Mesenteric fat pad (tissue), 1 donor: Measurements from ENCODE around the gene GAD1. TPM values are rescaled to one million over a fixed set of nuclear protein-coding genes. Genes with fewer than 3 reads are reported as not detected.

Experiments
- DNase-seq: peaks from one replicate; pipeline ENCODE4 v3.0.0-alpha.2; 2020; ENCODE audit warnings: low spot score
- total RNA-seq: library from RNA; stranded (reverse); fragmentation: NEBNext Ultra II Directional; extraction: Animal tissue kit (Norgen Biotek cat#: 25700); gene quantifications from one replicate; pipeline ENCODE4 v1.2.1, GENCODE V29; 2021
- donor health status: DM: yes; HTN: yes; CAD: no.

Gene GAD1
- total RNA-seq, 1 donor from 2014 or later = not detected

- no peak for DNase-seq
Observed at GRCh38 chr2:170842785-170843184, 26.1 kb downstream of the GAD1 start.

DNA sequence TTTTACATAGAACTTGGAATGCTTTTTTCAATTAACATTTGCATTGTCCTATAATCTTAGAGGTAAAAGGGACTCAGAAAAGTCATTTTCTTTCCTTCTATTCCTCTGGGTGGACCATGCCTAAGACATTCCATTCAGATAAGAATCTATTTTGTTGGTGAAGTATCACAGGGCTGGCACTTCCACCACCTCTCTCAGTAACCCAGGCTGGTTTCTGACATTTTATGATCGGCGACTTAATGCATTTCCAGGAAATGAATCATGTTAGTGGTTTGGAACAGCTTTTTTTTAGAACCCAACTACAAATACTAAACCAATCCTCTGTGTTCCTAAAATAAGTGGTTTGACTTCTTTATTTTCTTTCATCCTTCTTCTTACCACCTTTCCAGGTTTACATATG is 27.0 kb downstream of the GAD1 start:
- DNase-seq = no peak

- no peak for DNase-seq
Observed at GRCh38 chr2:170845343-170845742, 28.7 kb downstream of the GAD1 start.

- no peak for DNase-seq
Observed at GRCh38 chr2:170846314-170846713, 29.6 kb downstream of the GAD1 start.

GRCh38 chr2:170847716-170848115 is 31.0 kb downstream of the GAD1 start:
- DNase-seq = no peak

DNA sequence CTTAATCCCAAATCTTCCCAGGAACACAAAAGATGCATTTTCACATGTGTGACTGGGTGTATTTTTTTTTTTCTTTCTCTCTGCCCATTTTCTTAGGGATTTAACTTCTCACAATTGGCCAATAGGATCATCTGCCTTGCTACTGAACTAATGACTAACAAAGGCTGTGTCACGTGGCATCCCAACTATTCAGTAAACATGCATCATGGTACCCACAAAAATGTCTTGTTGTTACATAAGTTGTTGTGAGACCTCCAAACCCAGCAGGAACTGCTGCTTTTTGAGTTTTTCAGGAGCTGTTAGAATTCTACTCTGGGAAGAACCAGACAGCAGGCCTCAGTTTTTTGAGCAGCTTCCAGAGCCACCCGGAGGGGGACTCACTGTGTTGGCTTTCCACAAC is 31.9 kb downstream of the GAD1 start:
- no peak for DNase-seq

DNA sequence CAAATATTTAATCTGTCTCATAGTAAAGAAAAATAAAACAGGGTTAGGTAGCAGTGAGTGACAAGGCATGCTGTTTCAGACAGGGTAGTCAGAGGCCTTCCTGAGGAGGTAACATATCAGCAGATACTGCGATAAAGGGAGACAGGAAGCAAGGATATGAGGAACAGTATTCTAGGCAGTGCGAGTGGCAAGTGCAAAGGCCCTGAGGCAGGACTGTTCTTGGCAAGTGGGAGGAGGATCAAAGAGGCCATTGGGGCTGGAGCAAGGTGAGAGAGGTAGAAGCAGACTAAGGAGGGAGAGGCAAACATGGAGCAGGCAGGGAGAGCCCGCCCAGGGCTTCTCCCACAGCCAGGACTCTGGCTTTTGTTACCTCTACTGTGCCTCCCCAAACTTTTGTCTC is 33.6 kb downstream of the GAD1 start:
- no peak for DNase-seq

DNA sequence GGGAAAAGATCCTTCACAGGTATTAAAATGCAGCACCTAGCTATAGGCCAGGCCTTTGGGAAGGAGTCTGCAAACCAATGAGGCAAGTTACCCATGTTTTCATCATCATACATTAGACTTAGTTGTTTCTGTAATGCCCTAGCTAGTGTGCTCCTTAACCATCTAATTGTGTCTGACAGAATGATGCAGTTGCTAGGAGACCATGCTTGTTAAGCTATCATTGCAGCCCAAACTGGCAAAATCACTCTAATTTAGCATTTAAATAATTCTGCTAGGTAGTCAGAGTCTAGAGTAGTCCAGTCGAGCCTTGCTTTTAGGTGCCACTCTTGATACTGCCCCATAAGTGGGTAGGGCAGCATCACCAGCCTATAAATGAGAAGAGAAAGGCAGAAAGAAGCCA is 34.9 kb downstream of the GAD1 start:
- no peak for DNase-seq

GRCh38 chr2:170856066-170856465 is 39.4 kb downstream of the GAD1 start:
- DNase-seq = no peak

DNA sequence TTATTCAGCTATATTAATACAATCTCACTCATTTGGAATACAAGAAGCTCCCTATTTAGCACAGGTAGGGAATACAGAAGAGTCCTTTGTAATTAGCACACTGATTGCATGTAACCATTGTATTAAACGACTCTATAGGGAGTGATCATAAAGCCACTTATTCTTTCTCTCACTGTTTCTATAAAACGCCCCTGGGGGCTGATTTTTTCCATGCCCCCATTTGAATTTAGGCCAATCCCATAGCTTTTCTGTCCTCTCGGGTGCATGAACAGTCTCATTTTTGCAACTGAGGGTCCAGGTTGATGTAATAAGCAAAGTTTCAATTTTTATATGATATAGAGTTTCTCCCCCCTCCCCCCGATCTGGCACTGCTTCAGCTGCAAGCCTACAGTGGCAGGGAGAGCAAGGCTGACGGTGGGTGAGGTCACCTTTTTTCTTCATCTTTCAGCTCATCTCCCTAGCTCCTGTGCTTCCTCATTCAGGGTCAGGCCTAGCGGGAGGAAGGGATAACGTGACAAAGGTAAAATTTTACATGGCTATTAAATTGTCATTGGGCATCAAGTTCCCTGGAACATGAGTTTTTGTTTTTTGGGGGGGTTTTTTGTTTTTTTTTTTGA is 45.7 kb downstream of the GAD1 start:
- no peak for DNase-seq

DNA sequence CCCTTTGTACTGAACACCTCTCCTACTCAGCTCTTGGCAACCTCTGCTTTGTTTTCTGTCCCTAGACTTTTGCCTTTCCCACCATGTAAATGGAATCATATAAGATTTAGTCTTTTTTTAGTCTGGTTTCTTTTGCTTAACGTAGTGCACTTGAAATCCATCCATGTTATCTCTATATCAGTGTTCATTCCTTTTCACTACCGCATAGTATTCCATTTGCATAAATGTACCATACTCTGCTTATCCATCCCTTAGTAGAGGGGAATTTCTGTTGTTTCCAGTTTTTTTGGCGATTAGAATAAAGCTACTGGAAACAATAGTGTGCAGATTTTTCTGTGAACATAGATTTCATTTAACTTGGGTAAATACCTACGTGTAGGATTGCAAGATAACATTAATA is 46.4 kb downstream of the GAD1 start:
- no peak for DNase-seq

GRCh38 chr2:170869036-170869435 is 52.3 kb downstream of the GAD1 start:
- no peak for DNase-seq

DNA sequence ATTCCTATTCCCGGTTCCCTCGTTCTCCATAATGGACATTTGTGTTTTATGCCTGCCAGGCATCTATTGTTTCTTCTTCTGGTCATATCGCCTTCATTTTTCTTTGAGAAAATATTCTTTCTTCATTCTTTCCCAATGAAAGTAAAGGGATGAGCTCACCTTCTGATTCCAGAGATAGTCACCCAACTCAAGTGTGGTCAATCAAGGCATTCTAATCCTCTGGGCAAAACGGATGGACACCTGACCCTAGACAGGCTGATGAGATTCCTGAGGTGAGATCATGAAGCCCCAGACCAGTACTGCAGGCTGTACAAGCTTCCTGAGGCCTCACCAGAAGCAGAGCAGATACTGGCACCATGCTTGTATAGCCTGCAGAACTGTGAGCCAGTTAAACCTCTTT is 52.8 kb downstream of the GAD1 start:
- DNase-seq = no peak

- DNase-seq = no peak
Observed at GRCh38 chr2:170873035-170873692, 56.5 kb downstream of the GAD1 start.

DNA sequence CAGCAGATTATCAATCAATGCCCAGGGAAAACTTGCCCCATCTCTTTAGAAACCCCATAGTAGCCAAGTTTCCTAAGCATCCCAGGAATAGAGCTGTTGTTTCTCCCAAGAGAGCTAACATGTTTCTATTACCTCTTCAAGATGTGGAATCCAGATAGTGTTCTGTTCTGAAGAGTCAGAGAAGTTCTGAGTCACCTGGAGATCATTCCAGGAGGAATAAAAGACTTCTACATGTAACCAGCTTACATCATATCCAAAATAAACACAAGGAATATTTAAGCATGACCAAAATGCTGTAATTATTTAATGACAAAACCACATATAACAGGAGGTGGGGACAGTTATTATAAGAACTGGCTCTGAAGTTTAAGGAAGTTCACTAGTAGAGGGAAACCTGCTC is 61.4 kb downstream of the GAD1 start:
- DNase-seq = no peak

GRCh38 chr2:170878505-170878904 is 61.8 kb downstream of the GAD1 start:
- DNase-seq = no peak

GRCh38 chr2:170881840-170882239 is 65.2 kb downstream of the GAD1 start:
- no peak for DNase-seq

DNA sequence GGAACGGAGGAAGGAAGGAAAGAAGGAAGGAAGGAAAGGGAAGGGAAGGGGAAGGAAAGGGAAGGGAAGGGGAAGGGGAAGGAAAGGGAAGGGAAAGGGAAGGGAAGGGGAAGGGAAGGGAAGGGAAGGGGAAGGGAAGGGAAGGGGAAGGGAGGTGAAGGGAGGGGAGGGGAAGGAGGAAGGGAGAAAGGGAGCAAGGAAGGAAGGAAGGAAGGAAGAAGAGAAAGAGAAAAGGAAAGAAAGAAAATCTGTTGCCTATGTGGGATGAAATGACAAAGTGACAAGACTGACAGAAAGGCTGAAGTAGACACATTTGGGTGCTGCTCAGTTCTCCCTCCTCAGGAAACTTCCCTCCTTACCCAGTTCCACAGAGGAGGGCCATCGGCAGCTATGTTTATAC is 66.1 kb downstream of the GAD1 start:
- no peak for DNase-seq

DNA sequence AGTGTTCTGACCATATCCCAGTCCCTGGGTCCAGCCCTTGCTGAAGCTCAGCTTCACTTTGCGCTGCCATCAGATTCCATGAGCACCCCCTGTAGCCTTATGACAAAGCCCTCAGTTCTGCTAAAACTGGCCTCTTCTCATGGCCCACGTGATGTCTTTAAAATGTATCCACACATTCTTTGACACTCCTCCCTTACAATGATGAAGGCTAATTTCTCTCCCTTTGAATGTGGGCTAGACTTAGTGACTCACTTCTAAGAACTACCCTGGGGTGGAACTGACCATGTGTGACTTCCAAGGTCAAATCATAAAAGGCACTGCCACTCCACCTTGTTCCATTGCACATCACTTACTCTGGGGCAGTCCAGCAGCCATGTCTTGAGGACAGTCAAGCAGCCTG is 67.0 kb downstream of the GAD1 start:
- DNase-seq = no peak

- DNase-seq = no peak
Observed at GRCh38 chr2:170885130-170885791, 68.6 kb downstream of the GAD1 start.

DNA sequence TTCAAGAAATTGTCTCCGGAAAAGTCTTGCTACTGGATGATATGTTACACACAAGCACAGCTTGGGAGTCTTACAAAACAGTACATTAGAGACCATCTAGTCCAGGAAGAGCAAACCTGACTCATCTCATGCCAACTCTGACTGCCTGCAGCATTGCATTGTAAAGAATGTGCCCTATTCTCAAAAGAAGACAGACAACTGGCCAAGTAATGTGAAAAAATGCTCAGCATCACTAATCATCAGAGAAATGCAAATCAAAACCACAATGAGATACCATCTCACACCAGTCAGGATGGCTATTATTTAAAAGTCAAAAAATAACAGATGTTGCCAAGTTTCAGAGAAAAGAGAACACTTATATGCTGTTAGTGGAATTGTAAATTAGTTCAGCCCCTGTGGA is 69.7 kb downstream of the GAD1 start:
- DNase-seq = no peak

DNA sequence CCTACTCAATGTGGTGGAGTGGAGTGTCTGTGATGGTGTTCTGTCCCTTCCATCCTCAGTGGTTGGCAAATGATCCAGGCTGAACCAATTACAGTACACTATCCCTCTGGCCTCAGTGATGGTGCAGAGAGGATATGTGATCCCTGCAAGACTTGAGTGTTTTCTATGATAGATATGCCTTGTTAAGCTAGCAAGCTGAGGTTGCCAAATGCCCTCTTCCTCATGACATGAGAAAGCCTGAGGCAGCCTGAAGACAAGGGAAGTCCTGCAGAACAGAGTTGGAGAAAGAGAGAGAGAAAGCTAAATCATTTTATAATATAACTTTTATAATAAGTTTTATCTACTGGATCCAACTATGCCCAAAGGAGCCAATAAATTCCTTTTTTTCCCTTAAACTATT is 70.8 kb downstream of the GAD1 start:
- DNase-seq = no peak

- DNase-seq = no peak
Observed at GRCh38 chr2:170887896-170888295, 71.2 kb downstream of the GAD1 start.
